OCI-LY1 (cell line): ENCODE data around the gene KEL.

ENCODE experiments used
- CTCF ChIP-seq: fragments of 200-600 bp; sonication (generic), shearing (Covaris generic); IDR thresholded peaks from 2 replicates; pipeline ENCODE4 v1.5.1; 2017; ENCODE audit warnings: mild to moderate bottlenecking, antibody characterized with exemption, low read length, moderate library complexity, mixed read lengths
- EZH2 ChIP-seq: fragments of 200-600 bp; sonication (generic), shearing (Covaris generic); IDR thresholded peaks from 2 replicates; pipeline ENCODE4 v1.8.0; 2017; ENCODE audit warnings: borderline replicate concordance, mixed run types, mild to moderate bottlenecking, antibody characterized with exemption, low read length, moderate library complexity, mixed read lengths

- TF ChIP-seq EZH2 = no peak
- TF ChIP-seq CTCF = no peak
These were observed 69.2 kb downstream of the KEL start for GRCh38 chr7:142892951-142893350.
